Adrenal gland (tissue), 12 donors: Measurements from ENCODE around the gene NRXN3. TPM values are rescaled to one million over a fixed set of nuclear protein-coding genes. Genes with fewer than 3 reads are reported as not detected.

Experiments used
- DNase-seq, 7 donors: peaks; one replicate each; pipeline ENCODE4 v3.0.0-alpha.2; 2019 to 2020
- H3K27ac ChIP-seq, 5 donors: fragments of 200-600 bp; sonication (generic) in 4 of 5; 1 replicate in 3 of 5; 2 replicates in 2 of 5; pipeline versions ENCODE4 v1.5.1 to v1.8.0; 2016 to 2020; ENCODE audit warnings: mild to moderate bottlenecking in 1 of 5
- H3K27me3 ChIP-seq: fragments of 200-600 bp; 2 replicates; pipeline ENCODE4 v1.8.0; 2021
- H3K36me3 ChIP-seq, 2 donors: fragments of 200-600 bp; replicated peaks in 1 of 2; 1 replicate in 1 of 2; 2 replicates in 1 of 2; pipeline versions ENCODE4 v1.5.1 to v1.8.0; 2018 to 2022
- H3K4me1 ChIP-seq, 2 donors: fragments of 200-600 bp; replicated peaks in 1 of 2; 1 replicate in 1 of 2; 2 replicates in 1 of 2; pipeline versions ENCODE4 v1.5.1 to v1.8.0; 2018 to 2021
- H3K4me3 ChIP-seq, 4 donors: fragments of 200-600 bp; sonication (generic) in 3 of 4; one replicate each; pipeline ENCODE4 v1.5.1; 2016 to 2018
- H3K9me3 ChIP-seq, 3 donors: fragments of 200-600 bp; sonication (generic) in 1 of 3; replicated peaks in 1 of 3; 1 replicate in 2 of 3; 2 replicates in 1 of 3; pipeline versions ENCODE4 v1.5.1 to v1.8.0; 2016 to 2021
- POLR2A ChIP-seq, 2 donors: fragments of 450-650 bp; IDR thresholded peaks; one replicate each; pipeline ENCODE4 v1.6.1; 2017; ENCODE audit warnings: antibody characterized with exemption in 2 of 2, mild to moderate bottlenecking in 2 of 2, moderate library complexity in 1 of 2
- WGBS, 4 donors: extraction: QIAGEN DNeasy Blood & Tissue Kit in 2 of 4; methylation state at CpG; one replicate each; pipeline versions ENCODE4 v1.1.5 to v1.1.7; 2013 to 2017; 5-methylcytosine and 5-hydroxymethylcytosine counted together
- intact Hi-C, 2 donors: fragments of 100-400 bp; cut with DNase I; formaldehyde crosslinking; loops; one replicate each; pipeline versions ENCODE4 v1.14.1 to v1.15.0; 2022 to 2023
- polyA plus RNA-seq, 3 donors: library from polyadenylated mRNA; stranded (reverse); fragments of 200-250 nt in 2 of 3; fragments of 350-450 nt in 1 of 3; fragmentation: Illumina TruSeq in 1 of 3; extraction: RNeasy Lipid Tissue Mini Kit (QIAGEN cat#74804) in 1 of 3; gene quantifications; one replicate each; pipeline ENCODE4 v1.2.3, GENCODE V29; 2013 to 2014
- total RNA-seq, 9 donors: library from RNA; depleted of rRNA in 4 of 9; stranded (reverse); fragments of >200 nt in 4 of 9; fragments of 120-200 nt in 1 of 9; fragmentation: NEBNext Ultra II Directional in 1 of 9; extraction: Animal tissue kit (Norgen Biotek cat#: 25700) in 1 of 9; gene quantifications; one replicate each; pipeline versions ENCODE4 v1.1.0 to v1.2.4, GENCODE V29; 2013 to 2023
- TF ChIP-seq, protein P1 (sequence below), 6 experiments: fragments of 450-650 bp in 4 of 6; fragments of 200-600 bp in 2 of 6; sonication (generic) in 1 of 6; IDR thresholded peaks; 1 replicate in 5 of 6; 2 replicates in 1 of 6; pipeline versions ENCODE4 v1.5.1 to v1.8.0; 2016 to 2021; ENCODE audit warnings: antibody characterized with exemption in 6 of 6, mild to moderate bottlenecking in 2 of 6, moderate library complexity in 1 of 6
- donor health status: healthy with polysubstance abuse.
- donor health status: Bipolar disorder and iron deficiency.
- donor health status: DM: yes; HTN: yes; CAD: no.
- donor health status: DM: no; HTN: no; CAD: no.
- donor health status: DM: no; HTN: no; CAD: no.
- donor health status: DM: yes; HTN: yes; CAD: no.

The NRXN3 gene
- total and polyA plus RNA-seq, 12 donors = 0.09 to 8.5 (median 1.6) TPM

DNA sequence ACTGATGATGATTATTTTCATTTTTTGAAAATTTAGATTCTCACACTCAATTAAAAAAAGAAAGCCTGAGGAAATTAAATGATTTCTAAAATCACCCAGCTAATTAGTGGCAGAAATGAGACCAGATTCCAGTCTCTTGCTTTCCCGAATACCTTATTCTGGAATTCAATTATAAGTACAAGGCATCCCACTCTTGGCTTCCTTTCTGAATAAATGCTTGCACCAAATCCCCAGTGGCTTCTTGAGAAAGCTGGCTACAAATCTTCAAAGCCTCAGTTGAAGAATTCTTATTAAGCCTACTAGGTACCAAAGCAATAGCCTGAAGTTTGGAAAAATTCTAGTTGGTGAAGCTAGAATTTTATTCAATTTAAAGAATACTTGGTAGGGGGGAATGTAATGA lies 1564.5 kb downstream of the NRXN3 start:
- Histone ChIP-seq H3K4me1 (no peaks in the 10 kb centered on the region), H3K27ac (no peak overlapping the region), H3K9me3 (no peaks in the 10 kb centered on the region), H3K27me3 (no peaks in the 10 kb centered on the region), H3K36me3 (no peaks in the 10 kb centered on the region), H3K4me3 (no peak overlapping the region)
- intact Hi-C loops = no loop called here
- 81 to 92% (median 83%) methylated on average over 1 of the region's 1 CpG for WGBS, 4 donors
- DNase-seq = no peak
- TF ChIP-seq POLR2A (IDR thresholded peaks at IDR 0.05) = no peak
- TF ChIP-seq, protein P1, sequence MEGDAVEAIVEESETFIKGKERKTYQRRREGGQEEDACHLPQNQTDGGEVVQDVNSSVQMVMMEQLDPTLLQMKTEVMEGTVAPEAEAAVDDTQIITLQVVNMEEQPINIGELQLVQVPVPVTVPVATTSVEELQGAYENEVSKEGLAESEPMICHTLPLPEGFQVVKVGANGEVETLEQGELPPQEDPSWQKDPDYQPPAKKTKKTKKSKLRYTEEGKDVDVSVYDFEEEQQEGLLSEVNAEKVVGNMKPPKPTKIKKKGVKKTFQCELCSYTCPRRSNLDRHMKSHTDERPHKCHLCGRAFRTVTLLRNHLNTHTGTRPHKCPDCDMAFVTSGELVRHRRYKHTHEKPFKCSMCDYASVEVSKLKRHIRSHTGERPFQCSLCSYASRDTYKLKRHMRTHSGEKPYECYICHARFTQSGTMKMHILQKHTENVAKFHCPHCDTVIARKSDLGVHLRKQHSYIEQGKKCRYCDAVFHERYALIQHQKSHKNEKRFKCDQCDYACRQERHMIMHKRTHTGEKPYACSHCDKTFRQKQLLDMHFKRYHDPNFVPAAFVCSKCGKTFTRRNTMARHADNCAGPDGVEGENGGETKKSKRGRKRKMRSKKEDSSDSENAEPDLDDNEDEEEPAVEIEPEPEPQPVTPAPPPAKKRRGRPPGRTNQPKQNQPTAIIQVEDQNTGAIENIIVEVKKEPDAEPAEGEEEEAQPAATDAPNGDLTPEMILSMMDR (IDR thresholded peaks at IDR 0.05) = no peak

- no peaks in the 10 kb centered on the region for H3K36me3 ChIP-seq
- no peak overlapping the region for H3K4me3 ChIP-seq
- WGBS, 4 donors = 79 to 92% (median 89%) methylated on average over 3 of the region's 3 CpGs
- no peaks in the 10 kb centered on the region for H3K27me3 ChIP-seq
- no peak overlapping the region for H3K27ac ChIP-seq
- H3K9me3 ChIP-seq = no peaks in the 10 kb centered on the region
- no peak for DNase-seq
- intact Hi-C loops = no loop called here
- H3K4me1 ChIP-seq = no peaks in the 10 kb centered on the region
- TF ChIP-seq, protein P1 (IDR thresholded peaks at IDR 0.05) = no peak
- TF ChIP-seq POLR2A (IDR thresholded peaks at IDR 0.05) = no peak
Measured at GRCh38 chr14:79735121-79735520, 1564.9 kb downstream of the NRXN3 start.

DNA sequence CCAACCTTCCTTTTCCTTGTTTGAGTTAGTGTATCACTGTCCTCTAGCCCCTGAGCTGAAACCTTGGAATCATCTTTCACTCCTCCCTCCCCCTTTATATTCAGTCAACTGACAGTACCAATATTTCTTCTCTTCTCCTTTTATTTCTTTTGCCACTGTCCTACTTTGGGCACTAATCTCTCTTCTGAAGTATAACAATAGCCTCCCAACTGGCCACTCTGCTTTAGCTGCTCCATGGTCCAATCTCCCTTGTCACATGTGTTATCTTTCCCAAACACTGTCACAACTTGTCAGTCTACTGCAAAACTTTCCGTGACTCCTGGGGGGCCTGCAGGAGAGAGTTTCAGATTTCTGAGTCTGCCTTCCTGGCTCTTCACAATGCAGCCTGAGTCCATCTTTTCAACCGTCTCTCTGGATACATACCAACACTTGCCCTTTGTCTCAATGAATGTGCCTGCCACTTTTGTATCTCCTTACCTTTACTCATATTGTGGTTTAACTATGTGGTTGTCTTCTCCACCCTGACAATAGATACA lies 1570.0 kb downstream of the NRXN3 start:
- H3K27ac ChIP-seq = no peak overlapping the region
- DNase-seq = no peak
- H3K36me3 ChIP-seq = no peaks in the 10 kb centered on the region
- no peaks in the 10 kb centered on the region for H3K4me1 ChIP-seq
- H3K9me3 ChIP-seq = no peaks in the 10 kb centered on the region
- no peaks in the 10 kb centered on the region for H3K27me3 ChIP-seq
- no peak overlapping the region for H3K4me3 ChIP-seq
- WGBS, 4 donors = 49 to 59% (median 54%) methylated on average over 2 of the region's 2 CpGs
- intact Hi-C loops = no loop called here
- TF ChIP-seq, protein P1 (IDR thresholded peaks at IDR 0.05) = no peak
- no peak for TF ChIP-seq POLR2A (IDR thresholded peaks at IDR 0.05)

DNA sequence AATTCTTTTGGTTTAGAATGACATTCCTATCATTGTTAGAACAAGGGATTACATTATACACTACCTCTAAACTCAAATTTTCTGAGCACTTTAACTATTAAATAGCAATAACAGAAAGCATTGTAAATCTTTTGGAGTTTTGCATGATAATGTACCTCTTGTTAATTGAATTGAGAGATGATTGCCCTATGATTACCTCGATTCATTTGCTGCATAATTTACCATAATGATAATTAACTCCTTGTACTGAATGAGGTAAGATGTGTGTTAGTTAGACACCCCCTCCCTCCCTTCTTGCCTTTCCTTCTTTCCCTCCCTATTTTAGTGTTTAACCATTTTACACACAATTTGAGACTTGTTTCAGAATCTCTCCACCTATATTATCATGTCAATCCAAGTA lies 1572.0 kb downstream of the NRXN3 start:
- Histone ChIP-seq H3K36me3 (no peaks in the 10 kb centered on the region), H3K4me1 (no peaks in the 10 kb centered on the region), H3K27me3 (no peaks in the 10 kb centered on the region), H3K4me3 (no peak overlapping the region), H3K27ac (no peak overlapping the region), H3K9me3 (no peaks in the 10 kb centered on the region)
- TF ChIP-seq, protein P1 (IDR thresholded peaks at IDR 0.05) = no peak
- no peak for TF ChIP-seq POLR2A (IDR thresholded peaks at IDR 0.05)
- no peak for DNase-seq
- 65 to 79% (median 73%) methylated on average over 1 of the region's 1 CpG for WGBS, 4 donors
- intact Hi-C loops = no loop called here
